ENCODE results near the gene PRR14L.
A peak's percentile ranks its signal among the peaks of the same experiment; 100 is the strongest.
"Not testable (repeated sequence)": the region's sequence is repeated elsewhere in the genome, so short reads cannot be mapped to it uniquely, and the experiment has no call there.

The PRR14L gene

DNA sequence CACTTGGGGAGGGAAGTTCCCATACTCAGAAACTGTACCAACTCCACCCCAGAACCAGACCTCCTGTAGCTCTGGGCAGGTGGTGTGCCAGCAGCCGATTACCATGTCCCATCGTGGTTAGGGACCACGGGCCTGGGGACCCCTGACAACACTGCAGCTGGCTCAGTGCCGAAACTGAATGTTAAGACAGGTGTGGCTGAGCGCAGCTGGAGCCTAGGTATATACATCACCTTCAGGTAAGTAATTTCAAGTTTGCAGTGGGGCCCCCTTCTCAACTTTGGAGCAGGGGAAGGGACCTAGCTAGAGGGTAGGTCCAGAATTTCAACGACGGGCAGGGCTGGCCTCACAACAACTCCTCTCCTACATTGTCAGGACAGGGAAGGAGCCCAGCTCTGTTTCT lies 67.2 kb downstream of the PRR14L start:
- DNase-seq (ENCODE audit: low spot score) = no peak

DNA sequence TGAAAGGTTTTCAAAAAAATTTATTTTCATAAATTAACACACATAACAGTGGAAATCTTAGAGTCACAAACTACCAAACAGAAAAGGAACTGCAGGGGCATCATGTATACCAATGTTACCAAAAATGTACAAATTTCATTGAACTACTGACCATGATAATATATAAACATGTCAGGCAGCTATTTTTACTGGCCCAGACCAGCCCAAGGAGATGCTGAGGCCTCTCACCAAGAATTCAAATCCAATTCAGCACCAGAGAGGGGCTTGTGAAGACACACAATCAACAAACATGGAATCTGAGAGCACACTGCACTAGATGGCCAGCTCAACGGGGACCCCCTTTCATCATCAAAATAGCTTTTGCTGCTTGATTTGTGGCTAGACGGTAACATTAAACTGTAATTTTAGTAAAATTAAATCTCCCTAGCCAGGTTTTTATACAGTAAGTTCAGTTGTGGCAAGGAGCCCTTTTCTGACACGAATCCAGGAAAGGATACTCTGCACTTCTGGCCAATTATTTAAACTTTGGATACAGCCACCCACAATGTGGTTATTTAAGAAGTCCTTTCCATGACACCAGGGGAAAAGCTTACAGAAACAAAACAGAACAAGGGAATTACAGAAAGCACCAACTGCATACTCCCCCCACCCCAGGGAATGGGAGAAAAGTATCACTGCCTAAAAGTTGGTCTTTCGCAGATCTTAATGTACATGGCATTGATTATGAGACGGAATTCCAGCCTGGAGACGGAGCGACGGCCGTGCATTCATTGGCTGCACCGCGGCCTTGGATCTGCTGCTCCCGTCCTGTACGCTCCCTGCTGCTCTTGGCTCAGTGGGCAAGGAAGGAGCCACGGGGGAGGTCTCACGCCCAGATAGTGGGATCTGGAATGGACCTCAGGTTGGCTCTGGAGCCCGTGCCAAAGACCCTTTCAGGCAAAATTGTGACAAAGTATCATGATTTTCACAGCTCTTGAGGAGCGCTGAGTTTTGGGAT lies 68.3 kb downstream of the PRR14L start:
- no peak for DNase-seq (ENCODE audit: low spot score)

DNA sequence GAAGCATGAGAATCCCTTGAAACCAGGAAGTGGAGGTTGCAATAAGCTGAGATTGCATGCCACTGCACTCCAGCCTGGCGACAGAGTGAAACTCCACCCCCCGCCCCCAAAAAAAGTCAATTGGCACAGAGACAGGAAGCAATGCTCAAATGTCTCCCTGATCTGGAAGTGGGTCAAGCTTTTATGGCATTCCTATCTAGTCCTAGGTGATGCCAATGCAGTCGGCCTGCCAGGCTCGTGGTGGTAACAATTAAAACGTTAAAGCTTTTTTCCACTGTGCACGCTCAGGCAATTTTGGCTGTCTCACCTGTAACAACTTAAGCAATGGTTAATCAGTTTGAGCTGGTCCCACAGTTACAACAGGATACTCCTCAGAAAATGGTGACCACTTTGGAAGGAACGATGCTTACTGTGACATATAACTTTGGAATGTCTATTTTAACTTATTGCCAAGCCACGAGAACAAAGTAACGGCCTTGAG lies 69.0 kb downstream of the PRR14L start:
- no peak for DNase-seq (ENCODE audit: low spot score)

DNA sequence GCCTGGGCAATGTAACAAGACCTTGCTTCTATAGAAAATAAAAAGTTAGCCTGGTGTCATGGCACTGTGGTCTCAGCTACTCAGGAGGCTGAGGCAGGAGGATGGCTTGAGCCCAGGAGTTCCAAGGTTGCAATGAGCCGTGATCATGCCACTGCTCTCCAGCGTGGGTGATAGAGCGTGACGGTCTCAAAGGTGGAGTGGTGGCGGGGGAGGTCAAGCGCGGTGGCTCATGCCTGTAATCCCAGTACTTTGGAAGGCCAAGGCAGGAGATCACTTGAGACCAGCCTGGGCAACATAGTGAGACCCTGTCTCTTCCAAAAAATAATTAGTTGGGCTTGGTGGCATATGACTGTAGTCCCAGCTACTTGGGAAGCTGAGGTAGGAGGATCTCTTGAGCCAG lies 71.2 kb downstream of the PRR14L start:
- no peak for DNase-seq (ENCODE audit: low spot score)

DNA sequence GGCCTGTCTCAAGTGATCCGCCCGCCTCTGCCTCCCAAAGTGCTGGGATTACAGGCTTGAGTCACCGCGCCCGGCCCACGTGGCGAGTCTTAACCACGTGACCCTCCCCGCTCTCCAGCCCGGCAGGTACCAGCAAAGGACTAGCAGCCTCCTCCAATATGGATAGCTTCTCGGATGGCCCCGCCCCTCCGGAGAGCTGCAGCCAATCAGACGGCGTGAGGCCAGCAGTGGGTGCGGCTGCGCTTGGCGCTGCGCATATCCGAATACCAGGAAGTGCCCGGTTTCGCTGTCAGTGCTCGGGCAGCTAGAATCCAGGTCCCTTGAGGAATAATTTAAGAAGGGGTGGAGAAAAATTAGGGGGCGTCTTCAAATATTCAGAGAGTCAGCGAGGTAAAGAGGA lies 73.2 kb downstream of the PRR14L start:
- DNase-seq (ENCODE audit: low spot score) = peak; percentile 89

DNA sequence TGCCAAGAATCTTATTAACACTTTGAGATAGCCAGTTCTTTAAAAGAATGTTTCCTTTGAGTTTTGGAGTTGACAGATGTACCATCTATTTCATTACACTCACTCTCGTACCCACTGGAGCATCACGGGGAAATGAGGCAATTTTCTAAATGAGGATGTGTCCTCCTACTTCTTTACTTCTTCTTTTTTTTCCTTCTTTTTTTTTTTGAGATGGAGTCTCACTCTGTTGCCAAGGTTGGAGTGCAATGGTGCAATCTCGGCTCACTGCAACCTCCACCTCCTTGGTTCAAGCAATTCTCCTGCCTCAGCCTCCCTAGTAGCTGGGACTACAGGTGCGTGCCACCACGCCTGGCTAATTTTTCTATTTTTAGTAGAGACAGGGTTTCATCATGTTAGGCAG lies 75.7 kb downstream of the PRR14L start:
- not testable (repeated sequence) for DNase-seq (ENCODE audit: low spot score)

DNA sequence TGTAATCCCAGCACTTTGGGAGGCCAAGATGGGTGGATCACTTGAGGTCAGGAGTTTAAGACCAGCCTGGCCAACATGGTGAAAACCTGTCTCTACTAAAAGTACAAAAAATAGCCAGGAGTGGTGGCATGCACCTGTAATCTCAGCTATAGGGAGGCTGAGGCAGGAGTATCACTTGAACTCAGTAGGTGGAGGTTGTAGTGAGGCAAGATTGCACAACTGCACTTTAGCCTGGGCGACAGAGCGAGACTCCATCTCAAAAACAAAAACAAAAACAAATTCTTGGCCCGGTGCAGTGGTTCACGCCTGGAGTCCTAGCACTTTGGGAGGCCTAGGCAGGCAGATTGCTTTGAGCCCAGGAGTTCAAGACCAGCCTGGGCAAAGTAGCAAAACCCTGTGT lies 81.1 kb downstream of the PRR14L start:
- DNase-seq (ENCODE audit: low spot score) = not testable (repeated sequence)

DNA sequence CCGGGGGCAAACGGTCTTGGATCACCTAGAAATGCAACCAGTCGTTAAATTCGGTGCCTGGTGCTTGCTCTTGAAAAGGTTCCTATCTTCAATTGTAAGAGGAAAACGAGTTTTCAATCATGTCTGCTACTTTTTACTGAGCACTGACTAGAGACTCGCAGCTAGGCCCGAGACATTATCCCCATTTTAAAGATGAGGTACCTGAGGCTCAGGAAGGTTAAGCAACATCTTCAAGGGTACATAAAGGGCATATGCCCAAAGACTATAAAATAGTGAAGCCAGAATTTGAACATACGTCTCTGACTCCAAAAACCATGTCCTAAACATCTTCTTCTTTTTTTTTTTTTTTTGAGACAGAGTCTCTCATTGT lies 87.3 kb downstream of the PRR14L start:
- no peak for DNase-seq (ENCODE audit: low spot score)

DNA sequence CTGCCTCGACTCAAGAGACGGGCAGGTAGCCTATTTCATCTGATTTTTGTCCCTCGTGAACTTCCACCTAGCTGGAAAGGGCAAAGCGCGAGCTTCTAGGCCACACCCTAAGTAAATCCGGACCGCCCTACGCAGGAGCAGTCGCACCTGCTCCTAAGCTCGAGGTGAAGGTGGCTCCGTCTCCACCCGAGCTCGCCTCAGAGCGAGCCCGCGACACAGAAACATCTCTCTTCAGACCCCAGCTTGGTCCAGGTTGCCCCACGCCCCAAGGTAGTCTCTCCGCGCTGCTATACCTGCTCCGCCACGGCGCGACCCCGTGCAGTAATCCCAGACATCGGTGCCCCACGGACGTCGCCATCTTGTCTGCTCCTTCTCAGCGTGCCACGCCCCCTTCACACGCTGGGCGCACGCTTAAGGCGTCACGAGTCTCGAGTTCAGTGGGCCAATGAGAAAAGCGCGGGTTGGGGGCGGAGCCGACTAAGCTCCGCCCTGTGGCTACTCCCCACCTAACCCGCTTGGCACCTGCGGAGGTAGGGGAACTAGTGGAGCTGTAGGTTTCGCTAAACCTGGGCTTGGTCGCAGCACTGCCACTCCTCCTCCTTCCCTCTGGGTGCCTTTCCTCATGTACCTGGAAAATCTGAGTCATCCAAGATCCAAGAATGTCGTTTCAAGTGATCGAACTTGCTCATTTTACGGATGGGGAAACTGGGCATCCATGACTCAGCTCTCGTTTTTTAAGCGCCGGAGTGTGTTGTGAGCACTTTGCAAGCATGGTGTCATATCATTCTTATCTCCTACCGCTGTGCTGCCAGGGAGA lies 87.9 kb downstream of the PRR14L start, which contains the start of gene PISD:
Gene PISD, minus strand, starts transcription at position 365 of the 817 bp plus-strand sequence. Its CDS starts 7 bp downstream, at position 358.
- DNase-seq (ENCODE audit: low spot score) = peak; percentile 97

DNA sequence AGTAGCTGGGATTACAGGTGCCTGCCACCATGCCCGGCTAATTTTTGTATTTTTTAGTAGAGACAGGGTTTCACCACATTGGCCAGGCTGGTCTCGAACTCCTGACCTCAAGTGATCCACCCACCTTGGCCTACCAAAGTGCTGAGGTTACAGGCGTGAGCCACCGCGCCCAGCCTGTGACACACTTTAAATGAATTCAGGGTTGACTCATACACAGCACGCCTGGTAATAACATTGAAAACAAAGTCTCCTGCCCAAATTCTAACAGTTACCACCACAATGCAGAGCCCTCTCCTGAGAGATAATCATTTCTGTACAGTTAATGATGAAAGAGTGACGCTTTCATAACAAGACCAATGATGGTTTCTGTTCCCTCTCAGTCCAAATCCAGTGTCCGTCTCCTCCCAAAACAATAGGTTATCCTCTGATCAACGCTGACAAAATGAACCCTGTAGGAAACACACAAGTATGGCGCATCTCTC lies 89.0 kb downstream of the PRR14L start:
- not testable (repeated sequence) for DNase-seq (ENCODE audit: low spot score)

DNA sequence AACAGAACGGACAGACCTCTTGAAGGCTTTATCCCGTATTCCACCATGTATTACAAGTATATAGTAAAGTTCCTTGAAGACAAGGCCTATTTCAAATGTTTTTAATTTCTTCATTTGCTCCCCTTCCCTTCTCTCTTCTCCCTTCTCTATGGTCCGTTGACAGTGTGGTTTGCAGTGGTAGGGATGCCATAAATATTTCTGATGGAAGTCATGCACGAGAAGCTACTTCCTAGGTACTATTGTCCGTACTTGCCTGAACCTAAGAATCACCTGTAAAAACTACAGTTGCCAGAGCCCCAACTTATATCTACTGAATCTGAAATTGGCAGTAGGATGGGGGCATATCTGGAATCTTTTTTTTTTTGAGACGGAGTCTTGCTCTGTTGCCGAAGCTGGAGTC lies 90.7 kb downstream of the PRR14L start:
- DNase-seq (ENCODE audit: low spot score) = no peak

DNA sequence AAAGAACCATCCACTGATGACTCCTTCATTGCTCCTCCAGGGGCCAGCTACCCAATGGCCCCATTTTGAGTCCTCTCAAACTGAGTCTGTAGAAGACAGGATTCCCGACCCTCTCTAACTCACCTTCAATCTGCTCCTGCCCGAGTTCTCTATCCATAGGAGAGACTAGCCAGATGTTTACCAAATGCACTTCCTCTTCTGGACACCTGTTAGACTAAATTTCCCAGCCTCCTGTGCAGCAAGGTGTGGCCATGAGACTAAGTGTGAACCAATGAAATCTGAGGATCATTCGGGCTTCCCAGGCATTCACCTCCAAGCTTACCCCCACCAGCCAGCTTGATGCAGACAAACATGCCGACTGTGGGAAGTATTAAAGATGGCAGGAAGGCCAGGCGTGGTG lies 95.5 kb downstream of the PRR14L start:
- no peak for DNase-seq (ENCODE audit: low spot score)

DNA sequence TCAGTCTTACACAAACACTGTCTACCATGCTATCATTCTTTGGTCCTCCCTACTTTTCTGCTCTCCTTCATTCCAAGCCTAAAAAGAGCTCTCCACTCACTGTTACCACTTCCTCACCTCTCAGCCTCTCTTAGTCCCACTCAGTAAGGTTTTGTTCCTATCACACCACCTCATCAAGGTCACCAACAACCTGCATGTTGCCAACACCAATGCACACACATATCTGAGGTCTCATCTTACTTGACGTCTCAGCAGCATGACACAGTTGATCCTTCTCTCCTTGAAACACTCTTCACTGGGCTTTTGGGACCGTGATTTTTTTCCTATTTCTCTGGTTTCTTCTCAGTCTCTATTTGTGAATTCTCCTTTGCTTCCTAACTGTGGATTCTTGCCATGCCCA lies 96.0 kb downstream of the PRR14L start:
- DNase-seq (ENCODE audit: low spot score) = no peak

DNA sequence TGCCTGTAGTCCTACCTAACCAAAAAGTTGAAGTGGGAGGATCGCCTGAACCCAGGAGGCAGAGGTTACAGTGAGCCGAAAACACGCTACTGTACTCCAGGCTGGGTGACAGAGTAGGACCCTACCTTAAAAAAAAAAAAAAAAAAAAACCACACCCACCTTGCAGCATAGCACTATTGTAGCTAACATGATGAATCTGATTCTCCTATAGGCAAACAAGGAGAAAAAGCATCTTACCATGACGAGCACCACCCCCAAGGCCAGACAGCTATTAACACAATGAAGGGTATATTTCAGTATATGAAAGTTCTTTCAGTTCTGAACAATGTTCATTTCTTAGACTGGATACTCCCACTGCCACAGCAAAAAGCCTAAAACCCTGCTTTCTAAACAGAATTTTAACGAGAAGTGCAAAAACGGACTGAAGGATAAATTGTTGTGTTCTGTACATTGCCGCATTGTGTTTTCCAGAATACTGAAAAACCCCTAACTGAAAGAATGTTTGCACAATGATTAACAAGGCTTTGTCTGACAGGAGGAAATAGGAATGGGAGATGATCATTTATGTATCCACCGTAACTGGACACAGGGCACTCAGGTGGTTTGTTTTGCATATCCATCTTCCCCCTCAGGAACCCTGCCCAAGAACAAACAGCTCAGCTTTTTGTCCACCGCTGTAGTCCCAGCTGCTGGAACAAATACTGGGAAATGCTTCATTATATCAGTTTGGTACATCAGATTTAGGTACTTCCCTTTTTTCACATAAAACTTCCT lies 96.8 kb downstream of the PRR14L start:
- DNase-seq (ENCODE audit: low spot score) = no peak

DNA sequence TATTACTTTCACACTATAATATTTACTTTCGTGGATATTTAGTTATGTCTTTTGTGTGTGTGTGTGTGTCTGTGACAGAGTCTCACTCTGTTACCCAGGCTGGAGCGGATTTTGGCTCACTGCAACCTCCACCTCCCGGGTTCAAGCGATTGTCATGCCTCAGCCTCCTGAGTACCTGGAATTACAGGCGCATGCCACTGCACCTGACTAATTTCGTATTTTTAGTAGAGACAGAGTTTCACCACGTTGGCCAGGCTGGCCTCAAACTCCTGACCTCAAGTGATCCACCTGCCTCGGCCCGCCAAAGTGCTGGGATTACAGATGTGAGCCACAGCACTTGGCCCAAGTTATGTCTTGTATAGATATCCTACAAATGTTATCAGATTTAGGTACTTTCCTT lies 97.8 kb downstream of the PRR14L start:
- DNase-seq (ENCODE audit: low spot score) = no peak

DNA sequence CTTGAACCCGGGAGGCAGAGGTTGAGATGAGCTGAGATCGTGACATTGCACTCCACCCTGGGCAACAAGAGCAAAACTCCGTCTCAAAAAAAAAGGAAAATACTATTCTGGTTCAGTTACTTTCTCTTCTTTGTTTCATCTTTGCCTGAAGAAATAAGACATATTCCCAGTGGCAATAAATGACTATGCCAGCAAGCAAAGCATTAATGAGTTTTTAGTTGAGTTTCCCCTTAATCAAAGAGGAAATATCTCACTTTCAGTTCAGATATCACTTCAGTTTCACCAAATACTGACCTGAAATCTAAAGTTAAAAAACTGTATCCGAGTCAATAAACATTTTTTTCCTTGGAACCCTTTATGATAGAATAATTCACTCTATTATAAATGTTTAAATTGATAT lies 98.3 kb downstream of the PRR14L start:
- DNase-seq (ENCODE audit: low spot score) = no peak

DNA sequence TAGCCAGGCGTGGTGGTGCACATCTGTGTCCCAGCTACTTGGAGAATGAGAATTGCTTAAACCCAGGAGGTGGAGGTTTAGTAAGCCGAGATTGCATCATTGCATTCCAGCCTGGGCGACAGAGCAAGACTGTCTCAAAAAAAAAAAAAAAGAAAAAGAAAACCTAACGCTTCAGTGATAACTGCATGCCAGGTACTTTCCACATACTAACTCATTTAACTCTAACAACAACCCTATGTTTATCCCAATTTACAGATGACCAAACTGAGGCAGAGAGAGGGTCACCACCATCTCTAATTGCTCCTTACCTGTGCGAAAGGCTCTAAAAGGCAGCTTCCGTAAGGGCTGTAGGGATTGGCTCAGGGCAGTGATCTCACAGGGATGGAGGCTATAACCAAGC lies 99.5 kb downstream of the PRR14L start:
- no peak for DNase-seq (ENCODE audit: low spot score)

DNA sequence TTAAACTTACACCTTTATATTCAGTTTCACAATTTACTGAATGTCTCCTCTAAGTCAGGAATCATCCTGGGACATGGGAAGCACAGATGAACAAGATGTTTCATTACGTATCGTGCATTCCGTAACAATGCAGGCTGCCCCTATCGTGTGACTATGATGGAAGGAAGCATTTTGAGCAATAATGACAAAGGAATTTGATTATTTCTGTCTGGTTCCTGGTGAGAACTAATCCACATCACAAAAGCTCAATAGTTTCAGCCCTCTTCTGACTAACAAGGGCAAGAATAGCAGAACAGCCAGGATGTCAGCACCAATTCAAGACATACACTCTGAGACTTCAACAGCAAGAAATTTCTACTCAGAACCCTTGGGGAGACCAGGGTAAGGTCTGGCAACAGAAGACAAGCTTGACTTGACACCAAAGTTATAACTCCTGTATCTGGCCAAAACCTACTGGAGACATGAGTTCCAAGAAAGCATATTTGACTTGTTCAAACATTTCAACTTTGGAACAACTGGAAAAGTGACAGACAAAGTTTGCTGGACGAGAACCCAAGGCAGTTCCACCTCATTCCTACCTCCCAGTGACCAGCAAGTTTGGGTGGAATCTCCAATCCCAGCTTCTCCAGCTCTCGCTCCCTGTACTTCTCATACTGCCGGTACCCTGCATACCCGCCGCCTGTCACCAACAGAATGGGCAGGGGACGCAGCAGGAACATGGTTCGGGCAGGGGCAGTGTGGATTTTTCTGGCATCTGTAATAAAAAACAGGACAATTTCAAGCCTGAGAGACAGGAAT lies 102.2 kb downstream of the PRR14L start:
- no peak for DNase-seq (ENCODE audit: low spot score)

DNA sequence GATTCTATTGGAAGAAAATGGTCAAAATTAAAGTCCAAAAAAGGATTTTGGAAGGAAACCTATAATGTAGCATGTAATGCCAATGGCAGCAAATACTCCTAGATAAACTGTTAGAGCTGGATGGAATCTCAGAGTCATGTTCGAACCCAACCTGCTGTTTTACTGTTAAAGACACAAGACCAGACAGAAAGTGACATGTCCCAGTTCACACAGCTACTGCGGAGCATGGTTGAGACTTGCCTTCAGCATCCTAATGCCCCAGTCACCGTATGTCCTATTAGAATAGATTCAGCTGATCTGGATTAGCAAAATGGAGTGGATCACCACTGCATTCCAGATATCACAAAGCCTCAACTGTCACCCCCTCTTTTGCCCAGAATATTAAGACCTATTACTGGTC lies 102.9 kb downstream of the PRR14L start:
- no peak for DNase-seq (ENCODE audit: low spot score)

DNA sequence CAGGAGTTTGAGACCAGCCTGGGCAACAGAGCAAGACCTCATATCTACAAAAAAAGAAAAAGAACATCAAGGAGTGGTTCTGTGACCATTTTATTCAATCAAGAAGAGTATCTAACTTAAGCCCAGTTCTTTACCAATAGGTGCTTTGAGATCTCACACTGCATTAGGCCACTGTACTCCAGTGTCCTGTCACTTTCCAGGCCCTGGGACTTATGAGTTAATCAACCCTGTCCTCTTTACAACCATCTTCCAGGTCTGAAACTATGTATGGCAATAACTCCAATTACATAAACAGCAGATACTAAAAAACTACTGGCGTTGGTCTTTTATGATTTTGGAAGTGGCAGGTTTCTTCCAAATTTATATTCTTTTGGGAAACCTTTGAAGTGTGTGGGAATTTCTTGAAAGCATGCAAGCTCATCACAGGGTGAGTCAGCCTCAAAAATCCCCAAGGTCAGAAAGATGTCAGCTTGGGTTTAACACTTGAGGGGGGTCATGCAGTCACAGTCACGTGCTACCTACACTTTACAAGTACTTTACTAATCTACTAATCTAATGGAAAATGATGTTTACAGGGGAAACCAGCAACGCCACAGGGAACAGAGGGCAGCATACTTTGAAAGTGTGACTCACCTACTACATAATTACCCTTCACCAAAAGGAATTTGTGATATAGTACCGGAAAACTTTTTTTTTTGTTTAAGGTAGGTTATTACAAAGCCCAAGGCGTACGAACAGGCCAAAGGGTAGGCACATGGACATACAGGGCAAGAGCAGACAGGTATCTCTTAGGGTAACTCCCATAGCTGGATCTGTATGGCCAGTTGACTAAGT lies 103.5 kb downstream of the PRR14L start:
- no peak for DNase-seq (ENCODE audit: low spot score)
